Measurements from ENCODE around the gene ZWILCH. TPM values are rescaled to one million over a fixed set of nuclear protein-coding genes. Genes with fewer than 3 reads are reported as not detected.

Gene ZWILCH
- total and polyA plus RNA-seq, 7 donors = 1.5 to 4.5 (median 2.9) TPM

- no peak overlapping the region for H3K4me3 ChIP-seq
- no peak overlapping the region for H3K27ac ChIP-seq
- ATAC-seq = no peak
- intact Hi-C loops (cut with DNase I) = no loop called here
- 89 to 96% (median 92%) methylated on average over 4 of the region's 4 CpGs for WGBS, 3 donors
- H3K4me1 ChIP-seq = no peaks in the 10 kb centered on the region
- no peak for DNase-seq
- no peaks in the 10 kb centered on the region for H3K27me3 ChIP-seq (ENCODE audit: insufficient read depth in 3 of 3, low read length in 2 of 3)
- TF ChIP-seq CTCF (IDR thresholded peaks at IDR 0.05) = no peak
- H3K9me3 ChIP-seq = no peaks in the 10 kb centered on the region
- H3K36me3 ChIP-seq (ENCODE audit: insufficient read depth in 1 of 2, low read depth in 1 of 2) = peaks cover 0 to 11% of the 10 kb centered on the region in 2 donors
These were observed 19.7 kb downstream of the ZWILCH start for GRCh38 chr15:66524838-66525237.

GRCh38 chr15:66535056-66535455 lies 29.9 kb downstream of the ZWILCH start:
- no peak for TF ChIP-seq CTCF (IDR thresholded peaks at IDR 0.05)
- no peak overlapping the region for H3K4me3 ChIP-seq
- no peaks in the 10 kb centered on the region for H3K27me3 ChIP-seq (ENCODE audit: insufficient read depth in 3 of 3, low read length in 2 of 3)
- H3K36me3 ChIP-seq (ENCODE audit: insufficient read depth in 1 of 2, low read depth in 1 of 2) = peaks cover 0 to 5% of the 10 kb centered on the region in 2 donors
- H3K4me1 ChIP-seq = no peaks in the 10 kb centered on the region
- no peak for ATAC-seq
- DNase-seq = no peak
- WGBS, 3 donors = 86 to 94% (median 93%) methylated on average over 9 of the region's 9 CpGs
- no peak overlapping the region for H3K27ac ChIP-seq
- intact Hi-C loops (cut with DNase I) = no loop called here
- H3K9me3 ChIP-seq = no peaks in the 10 kb centered on the region

GRCh38 chr15:66542896-66543295 lies 37.8 kb downstream of the ZWILCH start:
- intact Hi-C loops (cut with DNase I) = no loop called here
- no peak for DNase-seq
- Histone ChIP-seq H3K27me3 (ENCODE audit: insufficient read depth in 3 of 3, low read length in 2 of 3) (no peaks in the 10 kb centered on the region), H3K4me3 (no peak overlapping the region), H3K9me3 (no peaks in the 10 kb centered on the region), H3K27ac (no peak overlapping the region), H3K36me3 (ENCODE audit: insufficient read depth in 1 of 2, low read depth in 1 of 2) (peaks cover 0 to 8% of the 10 kb centered on the region in 2 donors), H3K4me1 (no peaks in the 10 kb centered on the region)
- no peak for TF ChIP-seq CTCF (IDR thresholded peaks at IDR 0.05)
- WGBS, 3 donors = 97 to 99% (median 97%) methylated on average over 4 of the region's 4 CpGs
- no peak for ATAC-seq

GRCh38 chr15:66545255-66545654 lies 40.1 kb downstream of the ZWILCH start:
- no peak for TF ChIP-seq CTCF (IDR thresholded peaks at IDR 0.05)
- Histone ChIP-seq H3K27ac (no peak overlapping the region), H3K27me3 (ENCODE audit: insufficient read depth in 3 of 3, low read length in 2 of 3) (no peaks in the 10 kb centered on the region), H3K36me3 (ENCODE audit: insufficient read depth in 1 of 2, low read depth in 1 of 2) (peaks cover 0 to 2% of the 10 kb centered on the region in 2 donors), H3K9me3 (no peaks in the 10 kb centered on the region), H3K4me1 (no peaks in the 10 kb centered on the region), H3K4me3 (no peak overlapping the region)
- ATAC-seq (no peak), DNase-seq (no peak)
- WGBS, 3 donors = 95 to 100% (median 100%) methylated on average over 1 of the region's 1 CpG
- intact Hi-C loops (cut with DNase I) = no loop called here

- TF ChIP-seq CTCF (IDR thresholded peaks at IDR 0.05) = no peak
- no peak for DNase-seq
- H3K27me3 ChIP-seq (ENCODE audit: insufficient read depth in 3 of 3, low read length in 2 of 3) = no peaks in the 10 kb centered on the region
- H3K27ac ChIP-seq = no peak overlapping the region
- intact Hi-C loops (cut with DNase I) = no loop called here
- no peak overlapping the region for H3K4me3 ChIP-seq
- no peaks in the 10 kb centered on the region for H3K36me3 ChIP-seq (ENCODE audit: insufficient read depth in 1 of 2, low read depth in 1 of 2)
- no peak for ATAC-seq
- H3K9me3 ChIP-seq = no peaks in the 10 kb centered on the region
- no peaks in the 10 kb centered on the region for H3K4me1 ChIP-seq
These were observed 50.6 kb downstream of the ZWILCH start for GRCh38 chr15:66555685-66556084.

All from psoas muscle (tissue), 8 donors.